Esophagus (tissue), 2 donors: ENCODE measurements around the gene BORCS8. TPM values are rescaled to one million over a fixed set of nuclear protein-coding genes. Genes with fewer than 3 reads are reported as not detected.
"Not testable (repeated sequence)": the region's sequence is repeated elsewhere in the genome, so short reads cannot be mapped to it uniquely, and the experiment has no call there.

ENCODE experiments used
- H3K27ac ChIP-seq, 2 donors: one replicate each; pipeline ENCODE4 v1.5.1; 2013; ENCODE audit warnings: low read depth in 2 of 2, mild to moderate bottlenecking in 2 of 2, inconsistent platforms in 1 of 2, low read length in 1 of 2, moderate library complexity in 1 of 2
- H3K27me3 ChIP-seq, 2 donors: one replicate each; pipeline ENCODE4 v1.6.1; 2013; ENCODE audit warnings: low read length in 2 of 2, control low read depth in 1 of 2, mild to moderate bottlenecking in 1 of 2; ENCODE audit not compliant: insufficient read depth in 2 of 2, control insufficient read depth in 1 of 2
- H3K36me3 ChIP-seq, 2 donors: one replicate each; pipeline ENCODE4 v1.6.1; 2013; ENCODE audit warnings: low read length in 1 of 2; ENCODE audit not compliant: control insufficient read depth in 2 of 2, insufficient read depth in 2 of 2
- H3K4me1 ChIP-seq, 2 donors: one replicate each; pipeline ENCODE4 v1.6.1; 2013; ENCODE audit warnings: low read length in 1 of 2; ENCODE audit not compliant: control insufficient read depth in 2 of 2, insufficient read depth in 2 of 2
- H3K4me3 ChIP-seq, 2 donors: one replicate each; pipeline ENCODE4 v1.5.1; 2013; ENCODE audit warnings: low read length in 2 of 2, mild to moderate bottlenecking in 2 of 2, low read depth in 1 of 2, moderate library complexity in 1 of 2
- H3K9me3 ChIP-seq, 2 donors: one replicate each; pipeline ENCODE4 v1.6.1; 2013; ENCODE audit warnings: mild to moderate bottlenecking in 2 of 2, low read depth in 1 of 2, low read length in 1 of 2, moderate library complexity in 1 of 2; ENCODE audit not compliant: control insufficient read depth in 2 of 2, insufficient read depth in 1 of 2
- whole genome bisulfite sequencing, 2 donors: extraction: QIAGEN DNeasy Blood & Tissue Kit; methylation state at CpG; one replicate each; pipeline ENCODE4 v1.1.7; 2013; 5-methylcytosine and 5-hydroxymethylcytosine counted together
- polyA plus RNA-seq, 2 donors: library from polyadenylated mRNA; stranded (reverse); fragments of 200-250 nt; gene quantifications; one replicate each; pipeline ENCODE4 v1.2.3, GENCODE V29; 2013
- donor health status: healthy with polysubstance abuse.
- donor health status: Bipolar disorder and iron deficiency.

BORCS8 gene
- polyA plus RNA-seq, 2 donors, result 18.3 to 22.8 TPM

DNA sequence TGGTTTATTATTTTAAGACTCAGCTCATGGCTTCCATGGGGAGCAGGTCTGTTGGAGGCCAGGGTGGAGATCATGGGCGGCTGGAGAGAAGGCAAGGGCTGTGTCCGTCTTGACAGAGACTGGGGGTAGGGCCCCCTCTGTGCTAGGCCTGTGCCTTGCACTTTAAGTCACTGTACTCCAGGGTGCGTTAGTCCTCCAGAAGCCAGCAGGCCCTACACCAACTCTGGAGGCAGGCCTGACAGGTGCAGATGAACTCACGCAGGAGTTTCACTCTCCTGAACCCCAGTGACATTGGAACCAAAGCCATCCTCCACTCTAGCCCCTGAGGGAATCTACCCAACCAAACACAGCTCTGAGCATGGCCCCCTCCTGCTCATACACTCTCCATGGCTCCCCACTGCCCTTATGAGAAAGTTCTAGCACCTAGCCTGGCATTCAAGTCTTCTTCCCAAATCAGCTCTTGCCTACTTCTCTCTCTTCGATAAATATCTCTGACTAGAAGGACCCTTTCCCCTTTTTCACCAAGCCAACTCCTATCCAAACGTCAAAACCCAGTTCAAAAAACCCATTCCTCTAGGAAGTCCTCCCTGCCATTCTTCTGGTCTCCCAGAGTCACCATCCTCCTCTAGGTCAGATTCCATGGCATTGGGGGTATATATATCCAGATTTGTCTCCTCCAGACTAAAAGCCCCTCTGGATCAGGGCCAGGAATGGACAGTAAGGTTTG, 37.0 kb downstream of the BORCS8 start:
- 91 to 97% methylated on average over 6 of the region's 6 CpGs for WGBS, 2 donors
- Histone ChIP-seq H3K27me3 (no peaks in the 10 kb centered on the region), H3K36me3 (no peaks in the 10 kb centered on the region), H3K27ac (no peak overlapping the region), H3K4me1 (no peaks in the 10 kb centered on the region), H3K9me3 (no peaks in the 10 kb centered on the region), H3K4me3 (no peak overlapping the region)

DNA sequence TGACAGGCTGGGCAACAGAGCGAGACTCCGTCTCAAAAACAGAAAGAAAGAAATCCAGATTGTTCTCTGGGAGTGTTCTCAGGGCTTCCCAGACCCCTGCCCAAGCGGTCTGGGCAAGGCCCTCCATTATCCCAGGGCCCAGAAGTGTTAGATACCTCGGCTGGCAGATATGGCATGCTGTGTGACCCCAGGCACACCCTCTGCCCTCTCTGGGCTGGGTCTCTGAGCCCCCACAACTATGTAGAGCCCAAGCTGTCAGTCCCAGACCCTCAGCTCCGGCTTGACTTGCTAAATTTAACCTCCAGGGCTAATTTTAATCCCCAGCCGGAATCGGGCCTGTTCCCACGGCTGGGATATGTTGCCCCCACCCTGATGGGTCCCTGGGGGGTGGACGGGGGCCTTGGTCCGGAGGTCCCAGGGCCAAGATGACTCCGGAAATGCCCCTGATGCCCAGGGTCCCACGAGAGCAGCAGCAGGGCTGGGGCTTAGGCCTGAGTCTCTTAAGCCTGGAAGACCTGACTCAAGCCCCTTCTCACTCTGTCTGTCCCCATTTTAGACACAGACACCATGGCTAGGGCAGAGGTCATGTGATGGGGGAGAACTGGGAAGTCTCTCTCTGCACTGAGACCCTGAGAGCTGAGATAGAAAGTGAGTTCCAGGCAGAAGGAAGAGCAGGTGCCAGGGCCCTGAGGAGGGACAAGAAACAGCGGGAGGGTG, 39.1 kb downstream of the BORCS8 start:
- no peak overlapping the region for H3K27ac ChIP-seq
- no peaks in the 10 kb centered on the region for H3K9me3 ChIP-seq
- WGBS, 2 donors, result 79 to 80% methylated on average over 13 of the region's 13 CpGs
- H3K4me3 ChIP-seq, result no peak overlapping the region
- H3K4me1 ChIP-seq, result no peaks in the 10 kb centered on the region
- no peaks in the 10 kb centered on the region for H3K27me3 ChIP-seq
- H3K36me3 ChIP-seq, result peaks cover under 1 to 4% of the 10 kb centered on the region in 2 donors

DNA sequence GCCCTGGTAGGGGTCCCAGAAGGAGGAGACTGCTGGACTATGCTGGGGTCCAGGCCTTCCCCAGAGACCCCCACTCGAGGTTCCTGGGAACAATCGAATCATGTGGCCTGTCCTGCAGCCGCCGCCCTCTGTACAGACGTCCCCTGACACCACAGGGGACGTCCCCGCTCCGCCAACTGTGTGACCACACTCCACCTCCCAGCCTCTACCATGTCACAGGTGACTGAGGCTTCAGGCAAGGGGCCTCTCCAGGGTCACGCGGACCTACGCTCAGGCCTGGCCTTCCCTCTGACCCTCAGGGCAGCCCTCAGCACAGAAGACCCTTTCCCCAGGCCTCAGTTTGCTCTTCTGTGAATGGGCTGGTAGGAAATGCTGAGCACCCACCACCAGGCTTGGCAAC, 40.5 kb downstream of the BORCS8 start:
- Histone ChIP-seq H3K4me1 (no peaks in the 10 kb centered on the region), H3K4me3 (no peak overlapping the region), H3K36me3 (peaks cover 4 to 10% of the 10 kb centered on the region in 2 donors), H3K27ac (no peak overlapping the region), H3K9me3 (no peaks in the 10 kb centered on the region), H3K27me3 (no peaks in the 10 kb centered on the region)
- WGBS, 2 donors, result 77 to 81% methylated on average over 11 of the region's 11 CpGs

DNA sequence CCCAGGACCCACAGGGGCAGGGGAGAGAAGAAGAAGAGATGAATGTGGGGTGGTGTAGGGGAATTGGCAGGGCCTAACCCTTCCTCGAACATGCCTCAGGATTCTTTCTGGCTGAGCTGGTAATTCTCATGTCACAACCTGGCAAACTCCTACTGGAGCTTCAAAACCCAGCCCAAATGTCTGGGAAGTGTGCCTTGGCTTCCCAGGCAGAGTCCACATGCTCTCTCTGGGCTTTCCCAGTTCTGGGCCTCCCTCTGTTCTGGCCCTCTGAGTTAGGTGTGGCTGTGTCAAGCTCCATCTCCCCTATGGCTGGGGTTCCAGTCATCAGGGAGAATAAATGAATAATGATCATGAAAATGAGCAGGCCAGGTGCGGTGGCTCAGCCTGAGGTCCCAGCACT, 42.5 kb downstream of the BORCS8 start:
- H3K36me3 ChIP-seq, result peaks cover 4 to 10% of the 10 kb centered on the region in 2 donors
- H3K4me3 ChIP-seq, result no peak overlapping the region
- peaks cover 0 to 3% of the 10 kb centered on the region in 2 donors for H3K4me1 ChIP-seq
- WGBS, 2 donors, result 78 to 81% methylated on average over 2 of the region's 2 CpGs
- no peaks in the 10 kb centered on the region for H3K27me3 ChIP-seq
- no peak overlapping the region for H3K27ac ChIP-seq
- no peaks in the 10 kb centered on the region for H3K9me3 ChIP-seq

DNA sequence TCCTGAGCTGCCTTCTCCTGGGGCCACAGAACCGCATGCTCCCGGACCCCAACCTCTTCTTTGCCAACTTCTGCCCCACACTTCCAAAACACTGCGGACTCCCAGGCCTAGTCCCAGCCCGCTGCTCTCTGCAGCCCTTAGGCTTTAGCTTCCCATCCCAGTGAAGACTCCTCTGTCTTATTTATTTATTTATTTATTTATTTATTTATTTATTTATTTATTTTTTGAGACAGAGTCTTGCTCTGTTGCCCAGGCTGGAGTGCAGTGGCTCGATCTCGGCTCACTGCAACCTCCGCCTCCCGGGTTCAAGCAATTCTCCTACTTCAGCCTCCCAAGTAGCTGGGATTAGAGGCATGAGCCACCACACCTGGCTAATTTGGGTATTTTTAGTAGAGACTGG, 43.4 kb downstream of the BORCS8 start:
- H3K27me3 ChIP-seq, H3K9me3 ChIP-seq, H3K4me1 ChIP-seq, H3K36me3 ChIP-seq, H3K27ac ChIP-seq, H3K4me3 ChIP-seq: not testable (repeated sequence)
- 96 to 98% methylated on average over 8 of the region's 8 CpGs for WGBS, 2 donors

- 94 to 97% methylated on average over 5 of the region's 5 CpGs for WGBS, 2 donors
- H3K4me1 ChIP-seq, result peaks cover 0 to 3% of the 10 kb centered on the region in 2 donors
- H3K27ac ChIP-seq, result no peak overlapping the region
- H3K4me3 ChIP-seq, result no peak overlapping the region
- H3K36me3 ChIP-seq, result peaks cover 4 to 10% of the 10 kb centered on the region in 2 donors
- H3K9me3 ChIP-seq, result no peaks in the 10 kb centered on the region
- H3K27me3 ChIP-seq, result no peaks in the 10 kb centered on the region
Measured at GRCh38 chr19:19147344-19147743, 44.6 kb downstream of the BORCS8 start.

GRCh38 chr19:19146865-19147264, 45.1 kb downstream of the BORCS8 start:
- Histone ChIP-seq H3K27ac (no peak overlapping the region), H3K27me3 (no peaks in the 10 kb centered on the region), H3K4me1 (peaks cover 0 to 3% of the 10 kb centered on the region in 2 donors), H3K4me3 (no peak overlapping the region), H3K9me3 (no peaks in the 10 kb centered on the region), H3K36me3 (peaks cover 4 to 10% of the 10 kb centered on the region in 2 donors)
- 93 to 97% methylated on average over 7 of the region's 7 CpGs for WGBS, 2 donors

GRCh38 chr19:19145684-19146608, 46.0 kb downstream of the BORCS8 start:
- Histone ChIP-seq H3K9me3 (no peaks in the 10 kb centered on the region), H3K36me3 (peaks cover 4 to 10% of the 10 kb centered on the region in 2 donors), H3K27ac (no peak overlapping the region), H3K4me3 (no peak overlapping the region), H3K4me1 (peaks cover 0 to 3% of the 10 kb centered on the region in 2 donors), H3K27me3 (no peaks in the 10 kb centered on the region)
- WGBS, 2 donors, result 29 to 37% methylated on average over 46 to 47 of the region's 47 CpGs

GRCh38 chr19:19145281-19145680, 46.7 kb downstream of the BORCS8 start:
- peaks cover 0 to 3% of the 10 kb centered on the region in 2 donors for H3K4me1 ChIP-seq
- H3K9me3 ChIP-seq, result no peaks in the 10 kb centered on the region
- 81 to 84% methylated on average over 17 of the region's 17 CpGs for WGBS, 2 donors
- H3K36me3 ChIP-seq, result peaks cover 4 to 10% of the 10 kb centered on the region in 2 donors
- no peaks in the 10 kb centered on the region for H3K27me3 ChIP-seq
- no peak overlapping the region for H3K4me3 ChIP-seq
- H3K27ac ChIP-seq, result no peak overlapping the region
